ENCODE data around the gene APBA2.

APBA2 gene

DNA sequence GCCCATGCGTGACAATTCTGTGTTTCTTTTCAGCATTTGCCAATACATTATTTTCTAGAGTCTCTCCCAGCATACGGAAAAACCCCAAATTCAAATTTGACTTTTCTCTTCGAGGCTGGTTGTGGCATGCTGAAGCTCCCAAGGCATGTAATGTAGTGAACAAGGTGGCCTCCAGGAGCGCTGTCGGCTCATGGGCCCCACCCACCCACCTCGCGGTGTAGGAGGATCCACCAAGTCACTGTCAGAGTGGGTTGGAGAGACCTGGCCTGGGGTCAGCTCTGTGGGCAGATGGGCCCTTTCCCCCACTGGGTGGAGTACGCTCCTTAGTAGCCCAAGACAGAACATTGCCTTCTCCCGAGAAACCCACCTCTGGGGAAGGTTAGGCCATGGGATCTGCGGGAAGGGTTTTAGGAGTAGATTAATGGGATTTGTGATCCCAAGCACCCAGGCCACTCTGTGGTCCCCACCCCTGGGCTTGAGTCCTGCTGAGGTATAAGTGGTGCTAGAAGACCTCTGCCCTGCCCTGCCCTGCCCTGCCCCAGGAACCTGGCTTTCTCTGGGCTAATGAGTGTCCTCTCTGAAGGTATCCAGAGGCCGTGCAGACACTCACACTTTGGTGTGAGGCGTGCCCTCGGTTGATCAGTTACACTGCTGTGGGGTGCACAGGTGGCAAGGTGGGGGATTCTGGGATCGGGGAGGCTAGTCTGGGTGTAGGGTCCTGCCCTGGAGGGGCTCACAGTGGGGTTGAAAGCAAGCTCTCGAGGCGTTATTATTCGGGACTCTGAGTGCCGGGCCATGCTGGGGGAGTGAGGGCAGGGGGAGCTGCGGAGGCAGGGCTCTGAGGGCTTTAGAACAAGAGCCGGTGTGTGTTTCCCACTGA lies 97.9 kb downstream of the APBA2 start:
- DNase-seq (ENCODE audit: low read depth in 2 of 2): no peak

DNA sequence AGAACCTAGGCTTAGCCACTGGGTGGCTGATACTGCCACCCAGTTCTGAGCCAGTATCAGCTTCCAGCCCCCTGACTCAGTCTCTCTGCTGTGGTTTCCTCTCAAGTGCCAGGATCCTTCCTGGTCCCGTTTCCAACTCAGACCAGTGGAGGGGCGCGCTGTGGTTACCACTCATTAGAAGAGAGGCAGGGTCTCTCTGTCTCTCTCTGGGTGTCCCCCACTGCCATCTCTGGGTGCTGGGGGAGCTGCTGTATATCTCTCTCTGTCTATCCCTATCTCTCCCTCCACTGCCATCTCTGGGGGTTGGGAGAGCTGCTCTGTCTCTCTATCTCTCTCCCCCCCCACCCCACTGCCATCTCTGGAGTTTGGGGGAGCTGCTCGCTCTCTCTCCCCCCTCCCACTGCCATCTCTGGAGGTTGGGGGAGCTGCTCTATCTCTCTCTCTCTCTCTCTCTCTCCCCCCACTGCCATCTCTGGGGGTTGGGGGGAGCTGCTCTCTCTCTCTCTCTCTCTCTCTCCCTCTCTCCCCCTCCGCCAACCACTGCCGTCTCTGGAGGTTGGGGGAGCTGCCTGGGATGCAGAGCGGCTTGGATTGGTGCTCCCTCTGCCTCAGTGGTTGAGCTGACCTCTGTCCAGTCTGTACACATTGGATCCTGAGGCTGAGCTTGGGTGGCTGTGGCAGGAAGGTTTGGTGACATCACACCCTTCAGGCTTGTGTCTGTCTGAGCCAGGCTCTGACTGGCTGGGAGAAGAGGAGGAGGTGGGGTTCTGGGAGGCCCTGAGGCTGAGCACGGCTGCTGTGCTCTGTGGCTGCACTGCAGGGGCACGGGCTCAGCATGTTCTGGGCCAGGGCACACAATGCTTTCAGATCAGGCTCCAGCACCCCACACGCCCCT lies 98.9 kb downstream of the APBA2 start:
- no peak for DNase-seq (ENCODE audit: low read depth in 2 of 2)

DNA sequence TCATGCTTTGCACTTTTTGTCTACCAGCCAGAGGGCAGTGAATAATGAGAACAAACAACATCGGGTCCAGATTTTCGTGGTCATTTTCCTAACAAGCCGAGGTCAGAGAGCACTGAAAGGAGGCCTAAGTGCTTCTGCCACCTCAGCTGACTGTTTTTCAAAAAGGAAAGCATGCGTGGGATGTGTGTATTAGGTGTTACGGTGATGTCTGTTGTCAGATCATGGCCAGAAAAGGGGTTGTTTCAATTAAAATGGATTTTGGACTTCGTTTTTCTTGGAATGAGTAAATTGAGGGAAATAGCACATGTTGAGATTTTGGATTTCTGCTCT lies 99.5 kb downstream of the APBA2 start:
- no peak for DNase-seq (ENCODE audit: low read depth in 2 of 2)

DNA sequence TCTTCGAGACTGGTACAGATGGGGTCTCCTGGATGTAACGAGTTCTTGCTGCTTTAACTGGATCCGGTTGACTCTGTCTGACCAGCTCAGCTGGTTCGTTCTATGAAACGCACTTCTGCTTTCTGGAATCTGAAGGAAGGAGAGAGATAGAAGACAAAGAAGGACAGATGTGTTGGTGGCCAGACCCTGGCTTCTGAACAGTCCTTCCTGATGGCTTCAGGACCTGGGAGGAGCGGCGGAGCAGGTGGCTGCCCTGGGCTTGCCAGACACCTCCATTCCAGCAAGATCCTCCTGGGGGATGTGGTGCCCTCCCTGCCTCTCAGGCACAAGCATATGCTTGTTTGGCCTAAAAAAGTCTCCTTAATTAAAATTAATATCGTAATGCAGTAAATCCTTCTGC lies 99.9 kb downstream of the APBA2 start:
- DNase-seq (ENCODE audit: low read depth in 2 of 2): no peak

DNA sequence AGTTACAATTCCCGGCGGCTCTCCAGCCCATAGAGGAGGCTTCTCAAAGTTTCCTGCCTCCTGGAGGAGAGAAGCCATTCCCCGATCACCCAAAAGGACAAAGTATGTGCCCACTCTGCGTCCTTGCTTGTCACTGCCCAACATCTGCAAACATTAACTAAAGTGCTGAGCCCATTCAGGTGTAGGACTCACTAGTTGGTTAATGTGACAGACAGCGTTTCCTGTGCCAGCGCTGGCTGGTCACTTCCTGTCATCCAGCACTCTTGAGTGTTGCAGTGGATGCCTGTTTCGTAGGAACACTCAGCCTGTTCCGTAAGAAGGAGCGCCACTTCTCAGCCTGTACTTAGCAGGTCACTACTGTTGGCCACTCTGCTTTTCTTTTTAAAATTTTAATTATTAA lies 100.3 kb downstream of the APBA2 start:
- DNase-seq (ENCODE audit: low read depth in 2 of 2): no peak

DNA sequence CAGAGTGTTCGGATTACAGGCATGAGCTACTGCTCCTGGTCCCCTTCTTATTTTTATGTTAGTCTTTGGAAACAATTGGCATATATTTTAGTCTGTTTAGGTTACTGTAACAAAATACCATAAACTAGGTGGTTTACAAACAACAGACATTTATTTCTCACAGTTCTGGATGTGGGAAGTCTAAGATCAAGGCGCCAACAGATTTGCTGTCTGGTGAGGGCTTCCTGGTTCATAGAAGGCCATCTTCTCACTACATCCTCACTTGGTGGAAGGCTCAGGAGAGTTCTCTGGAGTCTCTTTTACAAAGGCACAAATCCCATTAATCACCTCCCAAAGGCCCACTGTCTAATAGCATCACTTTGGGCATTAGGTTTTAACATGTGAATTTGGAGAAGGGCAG lies 101.0 kb downstream of the APBA2 start:
- no peak for DNase-seq (ENCODE audit: low read depth in 2 of 2)

DNA sequence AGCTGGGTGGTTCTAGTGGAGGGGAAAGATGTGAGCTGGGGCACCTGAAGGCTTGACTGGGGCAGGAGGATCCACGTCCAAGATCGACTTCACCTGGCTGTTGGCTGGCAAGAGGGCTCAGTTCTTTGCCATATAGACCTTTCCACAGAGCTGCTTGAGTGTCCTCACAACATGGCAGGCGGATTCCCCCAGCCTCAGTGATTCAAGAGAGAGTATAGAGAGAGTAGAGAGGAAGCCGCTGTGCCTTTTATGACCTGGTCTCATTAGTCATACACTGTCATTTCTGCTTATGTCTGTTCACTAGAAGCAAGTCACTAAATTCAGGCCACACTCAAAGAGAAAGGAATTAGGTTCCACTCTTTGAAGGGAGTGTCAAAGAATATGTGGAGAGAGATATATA lies 101.6 kb downstream of the APBA2 start:
- no peak for DNase-seq (ENCODE audit: low read depth in 2 of 2)

DNA sequence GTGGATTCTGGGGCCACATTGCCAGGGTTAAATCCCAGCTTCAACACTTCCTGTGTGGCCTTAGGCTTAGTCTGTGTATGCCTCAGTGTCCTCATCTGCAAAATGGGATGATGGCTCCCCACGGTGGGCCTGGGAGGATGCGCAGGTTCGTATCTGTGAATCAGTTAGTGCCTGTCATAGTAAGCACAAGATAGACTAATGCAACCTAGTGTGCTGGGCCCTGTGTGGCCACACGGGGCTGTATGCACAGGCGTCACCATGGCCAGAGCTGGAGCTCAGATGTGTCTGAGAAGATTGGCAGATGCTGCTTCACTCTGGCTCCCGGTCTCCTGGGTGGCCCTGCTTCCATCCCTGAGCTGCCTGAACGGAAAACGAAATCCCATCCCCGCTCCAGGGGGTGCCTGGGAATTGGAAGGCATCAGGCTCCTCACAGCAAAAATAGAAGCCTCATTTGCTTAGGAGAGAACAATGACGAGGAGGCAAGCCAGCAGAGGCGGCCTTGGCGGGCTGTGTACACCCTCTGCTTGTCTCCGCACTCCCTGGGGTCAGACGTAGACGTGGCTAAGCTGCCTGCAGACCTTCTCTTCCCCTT lies 103.6 kb downstream of the APBA2 start:
- no peak for DNase-seq (ENCODE audit: low read depth in 2 of 2)

DNA sequence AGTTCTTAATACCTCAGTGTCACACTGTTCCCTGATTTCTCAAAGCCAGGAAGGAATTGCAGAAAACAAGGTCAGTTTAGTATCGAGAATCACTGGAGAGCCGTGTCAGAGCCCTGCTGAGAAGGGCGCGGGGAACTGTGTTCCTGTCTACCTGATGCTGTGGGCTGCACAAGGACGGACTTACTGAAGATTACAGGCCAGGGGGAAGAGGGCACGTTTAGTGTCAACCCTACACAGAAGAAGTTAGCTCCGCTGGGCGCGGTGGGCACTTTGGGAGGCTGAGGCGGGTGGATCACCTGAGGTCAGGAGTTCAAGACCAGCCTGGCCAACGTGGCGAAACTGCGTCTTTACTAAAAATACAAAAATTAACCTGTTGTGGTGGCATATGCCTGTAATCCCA lies 104.1 kb downstream of the APBA2 start:
- no peak for DNase-seq (ENCODE audit: low read depth in 2 of 2)

DNA sequence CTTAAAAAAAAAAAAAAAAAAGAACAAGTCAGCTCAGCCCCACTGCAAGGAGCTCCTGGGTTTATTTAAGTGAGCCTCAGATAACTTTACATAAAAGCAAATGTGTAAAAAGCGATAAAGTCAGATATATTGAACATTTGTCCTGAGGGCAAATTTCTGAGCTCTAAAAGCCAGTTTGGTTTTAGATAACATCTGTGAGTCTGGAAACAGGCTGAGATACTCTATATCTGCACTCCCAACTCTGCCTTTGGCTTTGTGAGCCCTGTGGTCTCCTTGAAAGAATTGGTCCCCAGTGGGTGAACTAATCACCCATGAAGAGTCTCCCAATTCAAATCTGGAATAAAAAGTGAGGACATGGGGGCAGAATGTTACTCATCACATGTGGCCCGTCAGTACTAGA lies 104.6 kb downstream of the APBA2 start:
- DNase-seq (ENCODE audit: low read depth in 2 of 2): no peak

DNA sequence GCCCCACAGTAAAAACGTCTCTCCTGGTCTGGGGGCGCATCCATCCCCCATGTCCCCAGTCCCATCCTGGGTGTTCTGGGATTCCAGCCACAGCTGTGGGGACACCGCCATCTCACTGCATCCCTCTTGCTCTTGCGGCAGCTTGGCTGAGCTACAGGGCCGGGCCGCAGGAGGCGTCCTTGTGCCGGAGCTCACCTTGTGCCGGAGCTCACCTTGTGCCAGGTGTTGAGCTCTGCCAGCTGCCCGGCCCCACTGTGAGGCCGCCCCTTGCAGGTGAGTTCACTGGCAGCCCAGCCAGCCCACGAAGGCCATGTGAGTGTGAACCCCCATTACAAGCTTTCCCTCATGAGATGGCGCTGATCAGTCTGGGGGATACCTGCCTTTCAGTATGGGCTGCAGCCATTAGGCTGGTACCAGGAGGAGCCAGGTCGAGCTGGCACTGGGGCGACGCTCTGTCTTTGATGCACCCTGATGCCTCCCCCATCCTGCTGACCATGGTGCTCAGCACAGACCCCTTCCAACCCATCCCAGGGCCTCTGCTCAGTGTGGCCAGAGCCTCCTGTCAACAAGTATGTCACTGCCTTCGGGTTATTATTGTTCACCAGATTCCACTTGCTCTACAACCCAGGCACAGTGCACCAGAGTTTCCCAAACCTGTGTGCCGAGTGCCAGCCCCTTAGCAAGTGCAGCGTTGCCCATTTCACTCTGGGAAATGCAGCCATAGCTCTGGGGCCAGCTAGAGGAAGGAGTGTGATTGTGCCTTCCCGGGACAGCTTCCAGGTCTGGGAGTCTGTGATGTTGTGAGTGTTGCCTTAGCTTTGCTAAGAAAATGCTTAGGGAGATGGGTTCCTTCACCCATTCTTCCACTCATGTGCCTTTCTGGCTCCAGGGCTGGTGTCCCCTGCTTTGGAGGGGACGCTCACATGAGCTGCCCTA lies 105.7 kb downstream of the APBA2 start:
- DNase-seq (ENCODE audit: low read depth in 2 of 2): no peak

DNA sequence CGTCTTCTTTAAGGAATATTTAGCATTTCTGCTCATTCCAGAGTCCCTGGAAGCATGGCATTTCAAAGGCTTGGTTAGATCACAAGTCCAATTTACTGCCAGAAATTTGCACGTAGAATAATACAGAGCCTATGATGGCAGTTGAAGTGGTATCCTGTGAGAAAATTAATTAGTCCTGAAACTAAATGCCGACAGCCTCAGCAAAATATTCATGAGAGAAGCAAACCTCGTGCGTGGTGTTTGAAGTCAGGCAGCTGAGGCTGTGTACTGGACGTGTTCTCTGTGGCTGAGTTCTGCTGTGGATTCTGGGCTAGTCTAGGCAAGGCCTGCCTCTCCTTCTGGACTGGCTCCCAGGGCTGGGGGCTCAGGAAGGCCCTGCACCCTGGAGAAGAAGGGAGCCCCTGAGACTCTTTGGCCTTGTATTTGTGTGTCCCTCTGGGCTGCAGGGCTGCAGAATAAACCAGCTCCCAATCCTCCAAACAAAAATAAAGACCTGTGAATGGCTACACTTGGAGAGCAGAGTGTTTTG lies 106.6 kb downstream of the APBA2 start:
- DNase-seq (ENCODE audit: low read depth in 2 of 2): no peak

DNA sequence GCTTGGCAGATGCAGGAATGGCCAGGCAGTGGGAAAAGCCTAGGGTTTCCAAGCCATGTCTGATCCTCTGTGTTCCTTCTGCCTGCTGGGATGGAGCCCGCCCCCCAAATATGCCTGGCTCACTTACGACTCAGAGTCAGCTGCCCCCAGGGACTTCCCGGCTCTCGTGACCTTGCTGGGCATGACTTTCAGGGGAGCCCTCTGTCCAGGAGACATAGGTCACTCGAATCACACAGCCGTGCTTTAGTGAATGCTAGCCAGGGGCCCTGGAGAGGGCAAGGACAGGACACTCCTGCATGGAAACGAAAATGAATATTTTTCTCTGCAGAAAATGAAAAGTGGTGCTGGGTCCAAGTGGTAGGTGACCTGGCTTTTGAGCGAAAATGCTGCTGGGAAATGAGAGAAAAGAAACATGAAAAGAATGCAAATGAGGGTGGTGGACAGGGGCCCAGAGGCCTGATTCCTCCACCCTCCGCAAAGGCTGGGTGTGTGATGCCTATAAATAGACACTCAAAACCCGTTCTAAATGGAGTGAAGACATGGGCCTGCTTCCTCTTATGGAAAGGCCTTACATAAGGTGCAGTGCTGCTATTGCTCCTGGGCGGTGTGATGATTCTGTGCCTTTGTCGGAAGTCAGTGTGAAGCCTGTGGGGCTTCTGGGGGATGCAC lies 107.4 kb downstream of the APBA2 start:
- DNase-seq (ENCODE audit: low read depth in 2 of 2): no peak

DNA sequence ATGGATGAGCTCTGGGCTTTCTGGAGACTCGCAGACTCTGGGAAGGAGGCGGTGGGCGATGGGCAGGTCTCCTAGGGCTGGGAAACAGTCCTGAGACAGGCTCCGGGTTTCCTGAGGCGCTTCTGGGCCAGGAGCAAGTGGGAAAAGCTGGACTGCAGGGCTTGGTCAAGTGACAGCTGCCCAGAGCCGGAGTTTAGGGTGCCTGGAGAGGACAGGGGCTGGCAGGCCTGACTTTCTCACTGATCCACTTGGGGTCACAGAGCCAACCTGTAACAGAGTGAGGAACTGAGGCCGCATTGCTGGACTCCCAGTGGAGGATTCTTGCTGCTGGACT lies 107.9 kb downstream of the APBA2 start:
- no peak for DNase-seq (ENCODE audit: low read depth in 2 of 2)

DNA sequence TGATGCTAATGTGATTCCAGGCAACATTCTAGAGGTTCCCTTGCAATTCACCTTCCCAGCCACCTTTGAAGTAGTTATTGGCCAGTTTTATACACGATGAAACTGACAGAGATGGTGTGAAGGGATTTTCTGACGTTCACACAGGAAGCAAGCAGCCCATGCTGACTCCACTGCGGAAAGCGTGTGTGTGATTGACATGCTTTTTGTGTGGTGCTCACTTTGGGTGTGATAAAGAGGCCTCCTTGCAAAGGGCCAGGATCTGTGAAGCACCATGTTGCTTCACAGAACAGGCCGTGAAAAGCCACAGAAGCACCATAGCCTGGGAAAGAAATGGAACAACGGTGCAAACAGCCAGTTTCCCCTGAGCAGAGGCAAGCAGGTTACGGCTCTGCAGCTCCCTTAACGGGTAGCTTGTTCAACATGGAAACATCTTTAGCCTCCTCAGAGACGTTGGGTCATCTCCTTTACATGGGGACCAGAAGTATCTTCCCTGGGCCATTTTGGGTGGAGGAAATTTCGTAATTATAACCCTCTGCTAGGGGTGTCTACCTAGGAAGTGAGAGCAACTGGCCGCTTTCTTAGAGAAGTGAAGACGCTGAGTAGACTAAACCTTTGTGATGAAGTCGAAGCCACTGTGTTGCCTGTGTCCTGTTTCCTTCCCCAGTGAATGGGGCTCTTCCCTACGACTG lies 108.5 kb downstream of the APBA2 start:
- peak in 1 of 2 donors; percentile 40 for DNase-seq (ENCODE audit: low read depth in 2 of 2)

DNA sequence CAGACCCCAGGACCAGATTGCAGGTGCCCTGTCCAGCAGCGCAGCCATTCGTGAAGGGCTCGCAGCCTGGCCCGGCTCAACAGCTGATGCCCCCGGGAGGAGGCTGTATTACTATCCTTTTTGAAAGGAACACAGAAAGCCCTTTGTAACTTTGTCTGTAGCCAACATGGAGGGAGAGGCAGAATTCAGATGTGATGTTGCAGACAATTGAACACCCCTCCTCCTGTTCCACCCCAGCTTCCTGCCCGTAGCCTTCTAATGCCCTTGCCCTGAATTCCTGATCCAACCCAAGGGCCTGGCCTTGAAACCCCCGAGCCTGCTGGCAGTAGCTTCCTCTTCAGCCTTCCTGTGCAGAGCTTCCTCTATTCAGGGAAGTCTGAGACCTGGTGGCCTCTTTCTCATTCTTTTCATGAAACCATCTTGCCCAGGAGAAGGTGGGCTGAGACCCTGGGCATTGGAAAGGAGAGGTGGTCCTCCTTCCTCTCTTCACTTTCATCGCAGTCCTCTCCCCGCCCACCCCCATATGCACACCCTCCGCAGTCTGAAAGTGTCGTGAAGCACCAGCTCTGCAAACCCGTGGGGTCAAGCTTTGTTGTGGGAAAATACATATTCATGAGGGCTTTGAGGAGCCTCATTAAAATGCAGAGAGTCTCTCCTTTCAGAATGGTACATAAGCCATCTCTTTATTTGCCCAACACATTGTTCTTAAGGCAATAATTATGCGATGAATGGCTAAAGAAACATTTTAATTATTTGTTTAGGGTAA lies 109.2 kb downstream of the APBA2 start:
- DNase-seq (ENCODE audit: low read depth in 2 of 2): no peak

DNA sequence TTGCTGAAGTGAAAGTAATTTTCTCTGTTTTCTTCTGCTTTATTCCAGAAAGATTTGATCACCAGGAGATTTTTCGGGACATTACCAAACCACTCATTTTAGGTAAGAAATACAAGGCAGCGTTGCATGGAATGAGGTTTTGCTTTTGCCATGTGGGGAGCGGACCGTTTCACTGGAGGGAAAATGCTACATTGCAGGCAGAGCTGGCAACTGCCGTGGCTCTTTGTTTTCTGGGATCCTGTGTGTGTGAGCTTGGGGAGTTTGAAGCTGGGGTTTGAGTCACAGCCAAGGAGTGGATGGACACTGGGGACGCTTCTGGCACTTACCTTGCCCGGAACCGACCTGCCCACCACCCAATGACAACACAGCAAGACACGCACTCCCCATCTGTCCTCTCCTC lies 109.9 kb downstream of the APBA2 start:
- no peak for DNase-seq (ENCODE audit: low read depth in 2 of 2)

DNA sequence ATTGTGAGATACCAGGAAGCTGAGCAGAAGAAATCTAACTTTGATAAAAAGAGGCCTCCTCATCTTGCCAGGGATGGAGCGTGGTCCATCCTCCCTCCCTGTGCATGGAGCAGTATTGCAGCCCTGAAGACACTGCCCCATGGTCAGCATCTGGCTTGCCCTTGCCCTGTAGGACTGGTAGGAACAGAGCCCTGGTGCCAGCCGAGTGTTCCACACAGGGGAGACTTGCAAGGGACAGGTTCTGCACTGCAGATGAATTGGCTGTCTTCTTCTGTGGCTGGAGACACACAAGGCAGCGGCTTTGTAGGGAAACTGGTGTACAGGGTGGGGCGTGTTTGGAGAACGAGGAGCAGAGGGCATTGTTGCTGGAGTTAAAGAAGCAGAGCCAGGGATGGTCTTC lies 110.5 kb downstream of the APBA2 start:
- no peak for DNase-seq (ENCODE audit: low read depth in 2 of 2)

DNA sequence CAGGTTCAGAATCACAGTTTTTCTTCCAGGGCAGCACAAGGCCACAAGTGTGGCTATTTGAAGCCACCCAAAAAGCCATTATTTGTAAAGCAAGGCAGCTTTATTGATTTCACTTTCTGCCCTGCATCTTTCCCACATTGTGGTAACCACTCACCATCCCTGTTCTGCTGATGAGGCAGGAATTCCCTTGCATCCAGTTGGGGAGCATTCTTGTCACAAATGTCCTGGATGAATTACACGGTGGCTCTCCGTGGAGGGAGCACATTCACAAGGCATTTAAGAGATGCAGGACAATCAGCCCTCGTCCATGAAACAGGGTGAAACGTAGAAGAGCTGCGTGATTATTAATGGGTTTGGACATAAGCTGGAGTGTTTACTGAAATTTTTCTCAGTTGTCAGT lies 111.2 kb downstream of the APBA2 start:
- DNase-seq (ENCODE audit: low read depth in 2 of 2): no peak

DNA sequence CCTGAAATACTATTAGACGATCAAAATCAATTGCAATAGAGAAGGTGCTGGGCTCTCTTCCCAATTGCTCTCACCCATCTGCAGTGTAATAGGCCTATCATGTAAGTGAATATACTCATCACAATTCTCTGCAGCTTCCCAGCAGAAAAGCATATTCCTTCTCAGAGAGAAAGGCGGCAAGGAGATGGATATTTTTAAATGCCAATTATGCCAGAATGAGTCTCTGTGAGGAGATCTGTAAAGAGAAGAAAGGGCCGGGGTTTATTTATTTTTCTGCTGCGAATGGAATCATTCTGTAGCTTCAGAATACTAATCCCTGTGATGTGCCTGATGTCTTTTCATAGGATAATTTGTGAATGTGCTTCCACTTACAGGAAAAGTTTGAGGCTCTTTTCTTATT lies 112.0 kb downstream of the APBA2 start:
- DNase-seq (ENCODE audit: low read depth in 2 of 2): no peak

All from stimulated activated CD4-positive, alpha-beta T cell treated with anti-CD3 and anti-CD28 coated beads, Interleukin-1b, Interleukin-23, amount 100 ng/mL, for 4 hours (primary cell).